Left lung (tissue), 10 donors: ENCODE measurements around the gene SNX7. TPM values are rescaled to one million over a fixed set of nuclear protein-coding genes. Genes with fewer than 3 reads are reported as not detected.

Experiments used
- ATAC-seq: fragments of 200-7000 bp; cut with Tn5 transposase; one replicate; pipeline ENCODE4 v1.9.1; 2020; ENCODE audit warnings: moderate library complexity
- DNase-seq, 4 donors: peaks; one replicate each; pipeline ENCODE4 v3.0.0-alpha.2; 2013 to 2020
- H3K27ac ChIP-seq, 2 donors: fragments of 200-600 bp; sonication (generic) in 1 of 2; one replicate each; pipeline versions ENCODE4 v1.5.0 to v1.8.0; 2020 to 2021
- H3K27me3 ChIP-seq, 2 donors: fragments of 200-600 bp; sonication (generic) in 1 of 2; one replicate each; pipeline versions ENCODE4 v1.5.0 to v1.8.0; 2020 to 2021
- H3K36me3 ChIP-seq, 2 donors: fragments of 200-600 bp; sonication (generic) in 1 of 2; one replicate each; pipeline versions ENCODE4 v1.5.0 to v1.8.0; 2020 to 2021
- H3K4me1 ChIP-seq, 2 donors: fragments of 200-600 bp; one replicate each; pipeline ENCODE4 v1.8.0; 2021
- H3K4me3 ChIP-seq, 2 donors: fragments of 200-600 bp; sonication (generic) in 1 of 2; one replicate each; pipeline versions ENCODE4 v1.5.0 to v1.8.0; 2020 to 2021; ENCODE audit warnings: mild to moderate bottlenecking in 1 of 2
- H3K9me3 ChIP-seq, 2 donors: fragments of 200-600 bp; sonication (generic) in 1 of 2; one replicate each; pipeline versions ENCODE4 v1.5.0 to v1.8.0; 2020 to 2021
- CTCF ChIP-seq, 2 donors: fragments of 200-600 bp; sonication (generic) in 1 of 2; IDR thresholded peaks; one replicate each; pipeline versions ENCODE4 v1.5.0 to v1.8.0; 2021; ENCODE audit warnings: antibody characterized with exemption in 2 of 2
- intact Hi-C, 2 donors: fragments of 100-400 bp; cut with DNase I; formaldehyde crosslinking; loops; one replicate each; pipeline versions ENCODE4 v1.11.2 to v1.14.2; 2022
- polyA plus RNA-seq, 6 donors: library from polyadenylated mRNA; unstranded; fragments of 120-200 nt; gene quantifications; one replicate each; pipeline ENCODE4 v1.2.1, GENCODE V29; 2013; ENCODE audit not compliant: insufficient read length in 6 of 6
- total RNA-seq, 2 donors: library from RNA; stranded (reverse); fragmentation: NEBNext Ultra II Directional; extraction: Animal tissue kit (Norgen Biotek cat#: 25700); gene quantifications; one replicate each; pipeline ENCODE4 v1.2.1, GENCODE V29; 2021
- donor health status: DM: no; HTN: yes; CAD: no.
- donor health status: DM: no; HTN: no; CAD: no.

SNX7 gene
- total and polyA plus RNA-seq, 8 donors, result 16.5 to 39.4 (median 32.2) TPM

- Histone ChIP-seq H3K4me1 (no peaks in the 10 kb centered on the region), H3K36me3 (no peaks in the 10 kb centered on the region), H3K27me3 (no peaks in the 10 kb centered on the region), H3K9me3 (no peaks in the 10 kb centered on the region), H3K27ac (no peak overlapping the region), H3K4me3 (no peak overlapping the region)
- DNase-seq (no peak), ATAC-seq (no peak)
- TF ChIP-seq CTCF (IDR thresholded peaks at IDR 0.05), result no peak
- intact Hi-C loops, result no loop called here
Observed at GRCh38 chr1:98693385-98693784, 31.9 kb downstream of the SNX7 start.

GRCh38 chr1:98696077-98696476 lies 34.6 kb downstream of the SNX7 start:
- intact Hi-C loops, result no loop called here
- TF ChIP-seq CTCF (IDR thresholded peaks at IDR 0.05), result no peak
- ATAC-seq (no peak), DNase-seq (no peak)
- no peak overlapping the region for H3K4me3 ChIP-seq
- H3K9me3 ChIP-seq, result no peaks in the 10 kb centered on the region
- H3K27me3 ChIP-seq, result no peaks in the 10 kb centered on the region
- H3K36me3 ChIP-seq, result no peaks in the 10 kb centered on the region
- H3K4me1 ChIP-seq, result no peaks in the 10 kb centered on the region
- no peak overlapping the region for H3K27ac ChIP-seq

- no peaks in the 10 kb centered on the region for H3K4me1 ChIP-seq
- H3K9me3 ChIP-seq, result no peaks in the 10 kb centered on the region
- no peak overlapping the region for H3K27ac ChIP-seq
- no peaks in the 10 kb centered on the region for H3K36me3 ChIP-seq
- DNase-seq (no peak), ATAC-seq (no peak)
- no peak for TF ChIP-seq CTCF (IDR thresholded peaks at IDR 0.05)
- intact Hi-C loops, result no loop called here
- no peaks in the 10 kb centered on the region for H3K27me3 ChIP-seq
- no peak overlapping the region for H3K4me3 ChIP-seq
Observed at GRCh38 chr1:98697781-98698180, 36.3 kb downstream of the SNX7 start.

- TF ChIP-seq CTCF (IDR thresholded peaks at IDR 0.05), result no peak
- H3K27me3 ChIP-seq, result no peaks in the 10 kb centered on the region
- ATAC-seq, result no peak
Observed at GRCh38 chr1:98698625-98699024, 37.1 kb downstream of the SNX7 start.

GRCh38 chr1:98700228-98700627 lies 38.7 kb downstream of the SNX7 start:
- no peak overlapping the region for H3K27ac ChIP-seq
- ATAC-seq (no peak), DNase-seq (no peak)
- H3K27me3 ChIP-seq, result no peaks in the 10 kb centered on the region
- H3K4me1 ChIP-seq, result no peaks in the 10 kb centered on the region
- no peaks in the 10 kb centered on the region for H3K36me3 ChIP-seq
- intact Hi-C loops, result no loop called here
- no peak for TF ChIP-seq CTCF (IDR thresholded peaks at IDR 0.05)
- no peaks in the 10 kb centered on the region for H3K9me3 ChIP-seq
- no peak overlapping the region for H3K4me3 ChIP-seq

More at GRCh38 chr1:98698625-98699024, 37.1 kb downstream of the SNX7 start:
- Histone ChIP-seq H3K4me1 (no peaks in the 10 kb centered on the region), H3K9me3 (no peaks in the 10 kb centered on the region), H3K4me3 (no peak overlapping the region), H3K36me3 (no peaks in the 10 kb centered on the region), H3K27ac (no peak overlapping the region)
- DNase-seq, result no peak
- intact Hi-C loops, result no loop called here
